Activated CD8-positive, alpha-beta memory T cell treated with anti-CD3 and anti-CD28 coated beads for 36 hours (primary cell): ENCODE data around the gene XYLT1. TPM values are rescaled to one million over a fixed set of nuclear protein-coding genes. Genes with fewer than 3 reads are reported as not detected.
"Not testable (repeated sequence)": the region's sequence is repeated elsewhere in the genome, so short reads cannot be mapped to it uniquely, and the experiment has no call there.

Source experiments
- CTCF ChIA-PET: fragments of 350-600 bp; sonication (Branson Sonifier 250); formaldehyde crosslinking; loops from one replicate; lab custom pipeline; 2021; ENCODE audit warnings: antibody characterized with exemption; lab: Charles Lee
- POLR2A ChIA-PET: fragments of 350-600 bp; sonication (Branson Sonifier 250); formaldehyde crosslinking; loops from one replicate; lab custom pipeline; 2021; ENCODE audit warnings: antibody characterized with exemption; lab: Charles Lee
- total RNA-seq, 2 experiments: library from RNA; stranded (reverse); gene quantifications; one replicate each; pipeline ENCODE4 v1.2.3, GENCODE V29; 2021

XYLT1 gene
- total RNA-seq, 2 experiments from 2014 or later: 4.9 to 5.2 TPM

GRCh38 chr16:17338244-17338643 lies 132.5 kb downstream of the XYLT1 start:
- POLR2A ChIA-PET: no interaction called here
- CTCF ChIA-PET: no interaction called here

DNA sequence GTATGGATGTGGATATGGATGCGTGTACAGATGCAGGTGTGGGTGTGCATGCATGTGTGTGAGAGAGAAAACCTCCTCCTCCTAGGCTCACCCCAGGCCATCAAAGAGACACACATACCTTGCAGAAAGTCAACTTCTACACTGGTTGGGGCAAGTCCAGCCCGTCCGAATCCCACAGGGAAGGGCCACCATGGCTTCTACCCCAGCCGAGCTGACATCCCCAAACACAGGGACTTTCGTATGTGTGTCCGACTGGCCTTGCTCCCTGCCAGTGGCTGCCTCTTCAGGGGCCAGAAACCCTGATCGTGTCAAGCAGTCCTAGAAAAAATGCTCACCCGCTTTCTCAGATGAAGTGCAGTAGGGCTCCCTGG lies 134.2 kb downstream of the XYLT1 start:
- ChIA-PET CTCF (no interaction called here), POLR2A (no interaction called here)

DNA sequence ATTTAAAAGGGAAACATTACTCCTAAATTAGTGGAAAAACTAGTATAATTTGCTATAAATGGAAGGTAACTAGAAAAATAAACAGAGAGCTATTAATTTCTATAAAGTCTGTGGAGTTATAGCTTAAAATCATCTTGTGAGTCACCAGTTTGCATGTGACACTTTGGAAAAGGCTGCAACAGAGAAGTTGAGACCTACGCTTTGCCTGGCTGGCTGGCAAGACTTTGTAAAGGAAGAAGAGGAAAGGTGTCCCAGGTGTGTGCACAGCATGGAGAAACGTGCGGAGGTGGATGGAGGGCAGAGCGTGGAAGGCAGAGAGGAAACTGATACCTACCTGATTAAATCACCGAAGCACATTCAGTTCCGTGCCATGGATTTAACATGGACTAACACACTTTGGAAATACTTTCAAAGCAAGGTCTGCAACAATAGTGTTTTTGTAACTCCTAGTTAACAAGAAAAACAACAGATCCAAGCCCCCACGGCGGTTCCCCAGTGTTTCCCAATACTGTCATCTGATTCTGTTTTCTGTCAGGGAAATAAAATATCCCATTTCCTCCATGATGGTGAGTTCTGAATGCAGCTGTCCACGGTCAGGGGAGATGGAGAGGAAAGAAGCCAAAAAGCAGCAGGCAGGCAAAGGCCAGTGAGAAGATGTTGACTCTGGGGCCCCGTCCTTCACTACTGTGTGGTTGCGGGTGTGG lies 134.8 kb downstream of the XYLT1 start:
- ChIA-PET CTCF (no interaction called here), POLR2A (no interaction called here)

GRCh38 chr16:17335406-17335805 lies 135.4 kb downstream of the XYLT1 start:
- POLR2A ChIA-PET, CTCF ChIA-PET: not testable (repeated sequence)

GRCh38 chr16:17334096-17334495 lies 136.7 kb downstream of the XYLT1 start:
- ChIA-PET CTCF (no interaction called here), POLR2A (no interaction called here)

DNA sequence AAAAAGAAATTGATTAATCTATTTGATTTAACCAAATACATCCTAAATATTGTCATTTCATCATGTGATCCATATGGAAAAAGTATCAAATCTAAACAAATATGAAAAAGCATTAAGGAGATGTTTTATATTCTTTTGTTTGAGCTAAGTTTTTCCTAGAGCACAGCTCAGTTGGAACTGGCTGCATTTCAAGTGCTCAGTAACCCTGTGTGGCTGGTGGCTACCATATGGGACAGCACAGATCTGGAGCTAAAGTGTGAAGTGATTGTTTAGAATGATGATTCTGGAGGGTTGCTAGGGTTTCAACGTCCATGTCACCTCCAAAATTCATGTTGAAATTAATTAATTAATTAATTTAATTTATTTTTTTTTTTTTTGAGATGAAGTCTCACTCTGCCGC lies 137.5 kb downstream of the XYLT1 start:
- POLR2A ChIA-PET: no interaction called here
- CTCF ChIA-PET: no interaction called here

- CTCF ChIA-PET: no interaction called here
- POLR2A ChIA-PET: no interaction called here
Measured at GRCh38 chr16:17331991-17332390, 138.8 kb downstream of the XYLT1 start.

DNA sequence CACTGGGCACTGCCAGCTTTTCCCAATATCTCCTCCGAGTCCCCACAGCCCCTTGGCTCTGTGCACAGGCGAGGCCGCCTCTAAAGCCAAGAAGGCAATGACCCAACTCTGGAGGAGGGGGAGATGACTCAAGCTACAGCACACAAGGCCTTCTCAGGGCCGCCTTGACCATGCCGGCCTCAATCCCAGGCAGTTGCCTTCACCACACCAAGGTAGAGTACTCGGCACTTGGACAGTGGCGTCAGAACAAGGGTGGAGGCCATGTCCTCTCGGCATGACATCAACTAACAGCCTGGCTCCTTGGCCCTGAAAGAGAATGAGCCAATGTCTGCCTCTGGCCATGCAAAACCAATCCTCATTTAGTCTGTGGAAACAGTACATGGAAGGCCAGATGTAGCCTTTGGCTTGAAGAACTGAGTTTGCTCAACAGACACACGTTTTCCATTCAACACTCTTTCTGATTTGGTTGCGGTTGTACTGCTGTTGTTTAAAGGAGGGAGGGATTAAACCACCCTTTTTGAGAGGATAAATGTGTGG lies 139.6 kb downstream of the XYLT1 start:
- ChIA-PET CTCF (interaction anchor here (1.3 kb wide), 1 partner anchor 16 kb away, joined by 3 read pairs; no protein-coding TSS in a partner anchor), POLR2A (no interaction called here)

GRCh38 chr16:17330044-17330443 lies 140.7 kb downstream of the XYLT1 start:
- POLR2A ChIA-PET: no interaction called here
- CTCF ChIA-PET: interaction anchor here (1.3 kb wide), 1 partner anchor 17 kb away, joined by 3 read pairs; no protein-coding TSS in a partner anchor

GRCh38 chr16:17329391-17329790 lies 141.4 kb downstream of the XYLT1 start:
- ChIA-PET POLR2A (no interaction called here), CTCF (no interaction called here)

DNA sequence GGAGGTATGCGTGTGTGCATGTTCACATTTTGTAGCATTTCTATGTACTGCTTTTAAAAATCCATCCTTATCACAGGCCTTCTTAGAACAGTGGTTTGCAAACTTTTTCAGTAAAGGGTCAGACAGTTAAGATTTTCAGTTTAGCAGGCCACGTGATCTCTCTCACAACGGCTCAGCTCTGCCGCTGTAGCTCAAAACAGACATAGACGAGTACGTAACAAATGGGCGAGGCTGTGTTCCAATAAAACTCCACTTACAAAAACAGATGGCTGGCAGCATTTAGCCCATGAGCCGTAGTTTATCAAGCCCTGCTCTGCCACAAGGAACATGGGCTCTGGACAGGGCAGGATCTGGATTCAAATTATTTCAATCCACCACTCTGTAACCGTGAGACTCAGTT lies 141.8 kb downstream of the XYLT1 start:
- POLR2A ChIA-PET: no interaction called here

GRCh38 chr16:17327664-17328335 lies 143.0 kb downstream of the XYLT1 start:
- POLR2A ChIA-PET: no interaction called here

More for the DNA sequence above, 141.8 kb downstream of the XYLT1 start:
- CTCF ChIA-PET: no interaction called here

GRCh38 chr16:17325476-17326143 lies 145.2 kb downstream of the XYLT1 start:
- POLR2A ChIA-PET: no interaction called here
- CTCF ChIA-PET: no interaction called here

More at GRCh38 chr16:17327664-17328335, 143.0 kb downstream of the XYLT1 start:
- CTCF ChIA-PET: no interaction called here

DNA sequence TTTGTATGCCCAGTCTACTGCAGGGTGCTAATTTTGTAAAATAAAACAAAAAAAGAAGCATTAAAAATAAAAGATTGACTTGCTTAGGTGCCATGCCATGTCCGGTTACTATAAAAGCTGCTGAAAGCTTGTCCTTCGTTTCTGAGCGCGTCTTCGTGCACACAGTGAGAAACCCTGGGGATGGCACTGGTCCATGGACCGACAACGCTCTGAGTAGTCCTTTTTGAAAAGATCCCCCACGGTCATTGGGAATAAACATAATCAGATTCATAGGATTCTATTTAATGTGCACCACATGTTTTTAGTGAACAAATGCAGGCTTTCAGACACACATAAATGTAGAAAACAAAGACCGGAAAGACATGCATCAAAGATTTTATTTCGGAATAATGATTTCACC lies 146.3 kb downstream of the XYLT1 start:
- POLR2A ChIA-PET: no interaction called here
- CTCF ChIA-PET: no interaction called here

- ChIA-PET POLR2A (no interaction called here), CTCF (no interaction called here)
Measured at GRCh38 chr16:17323171-17323570, 147.6 kb downstream of the XYLT1 start.

DNA sequence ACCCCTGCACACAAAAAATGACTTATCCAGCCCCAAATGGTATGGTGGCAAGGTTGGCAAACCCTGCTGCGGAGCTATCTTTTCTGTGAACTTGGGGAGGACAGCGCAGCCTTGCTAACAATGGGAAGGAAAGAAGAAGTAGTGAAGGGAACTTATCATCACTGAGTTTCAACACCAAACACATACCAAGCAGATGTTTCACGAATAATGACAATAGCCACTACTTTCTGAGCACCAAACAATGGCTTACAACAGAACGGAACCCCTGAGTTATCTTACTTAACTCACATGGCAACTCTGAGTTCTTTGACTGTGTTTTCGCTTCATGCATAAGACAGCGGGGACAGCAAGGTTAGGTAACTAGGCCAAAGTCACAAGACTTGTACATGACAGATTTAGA lies 148.9 kb downstream of the XYLT1 start:
- ChIA-PET CTCF (no interaction called here), POLR2A (no interaction called here)

DNA sequence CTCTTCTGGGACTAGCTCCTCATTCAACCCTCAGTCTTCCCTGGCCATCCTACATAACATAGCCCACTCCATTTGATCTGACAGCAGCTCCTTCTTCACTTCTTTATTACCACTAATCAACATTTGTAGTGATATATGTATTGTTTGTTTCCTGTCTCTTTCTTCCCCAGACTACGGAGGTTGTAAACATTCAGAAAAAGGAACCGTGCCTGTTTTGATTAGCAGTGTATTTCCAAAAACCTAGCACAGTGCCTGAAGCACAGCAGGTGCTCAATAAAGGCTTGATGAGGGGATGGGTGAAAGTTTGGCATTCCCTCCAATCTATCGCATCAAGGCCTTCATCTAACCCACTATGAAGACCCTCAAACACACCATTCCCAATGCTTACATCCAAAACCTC lies 150.8 kb downstream of the XYLT1 start:
- CTCF ChIA-PET: no interaction called here
- POLR2A ChIA-PET: no interaction called here

DNA sequence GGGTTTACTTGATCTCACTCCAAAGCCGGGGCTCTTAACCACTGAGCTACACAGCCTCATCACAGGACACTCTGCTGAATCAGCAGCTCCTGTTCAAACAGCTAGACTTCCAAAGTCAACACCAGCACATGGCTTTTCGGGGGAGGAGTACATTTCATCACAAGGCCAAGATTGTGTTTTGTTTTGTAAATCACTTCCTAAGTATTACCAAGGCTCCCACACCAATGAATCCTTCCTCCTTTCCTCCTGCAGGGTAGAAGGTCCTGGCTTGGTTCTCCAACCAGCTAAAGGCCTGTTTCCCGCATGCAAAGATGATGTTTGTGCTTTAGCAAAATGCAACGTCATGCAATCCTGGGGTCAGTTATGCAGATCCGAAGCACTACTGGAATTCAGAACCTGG lies 152.5 kb downstream of the XYLT1 start:
- ChIA-PET POLR2A (no interaction called here), CTCF (interaction anchor here (0.8 kb wide), 1 partner anchor 125 kb away, joined by 5 read pairs; no protein-coding TSS in a partner anchor)

- POLR2A ChIA-PET: no interaction called here
- CTCF ChIA-PET: no interaction called here
Measured at GRCh38 chr16:17316005-17316404, 154.8 kb downstream of the XYLT1 start.
